K562 (cell line): ENCODE data around the gene CLCN2. TPM values are rescaled to one million over a fixed set of nuclear protein-coding genes. Genes with fewer than 3 reads are reported as not detected.

Source experiments
- ATF1 ChIP-seq, 2 experiments: fragments of 450-650 bp in 1 of 2; IDR thresholded peaks; 2 replicates each; pipeline ENCODE4 v1.6.1; 2016; ENCODE audit warnings: missing compliant biosample characterization in 1 of 2, missing genetic modification characterization in 1 of 2
- KLF16 ChIP-seq: IDR thresholded peaks from 2 replicates; pipeline ENCODE4 v1.6.1; 2016; ENCODE audit warnings: antibody characterized with exemption
- MTA3 ChIP-seq: fragments of 450-650 bp; formaldehyde crosslinking; IDR thresholded peaks from 2 replicates; pipeline ENCODE4 v1.6.1; 2017; ENCODE audit warnings: mild to moderate bottlenecking, borderline replicate concordance
- polyA plus RNA-seq, 8 experiments: library from polyadenylated mRNA; depleted of rRNA in 4 of 8; stranded (reverse) in 5 of 8; unstranded in 3 of 8; fragments of >200 nt; fragmentation: Nextera tagmentation in 2 of 8; fragmentation: Illumina TruSeq in 1 of 8; extraction: Ambion mirVana in 2 of 8; extraction: Trizol in 1 of 8; gene quantifications; 2 replicates each; pipeline versions ENCODE4 v1.2.1 to v1.2.3, GENCODE V29; 2011 to 2014; ENCODE audit warnings: inconsistent platforms in 1 of 8, missing spikeins in 1 of 8
- total RNA-seq, 7 experiments: library from RNA; depleted of rRNA in 6 of 7; stranded (reverse); fragments of >200 nt in 6 of 7; fragmentation: Illumina TruSeq in 2 of 7; extraction: Trizol in 2 of 7; gene quantifications; 2 replicates each; pipeline versions ENCODE4 v1.2.1 to v1.2.3, GENCODE V29; 2011 to 2021; ENCODE audit warnings: low replicate concordance in 1 of 7
- TF ChIP-seq, protein P1 (sequence below): sonication (generic); formaldehyde crosslinking; IDR thresholded peaks from 2 replicates; pipeline ENCODE4 v1.8.0; 2023; ENCODE audit warnings: missing genetic modification reagents, mild to moderate bottlenecking, borderline replicate concordance
- TF ChIP-seq, protein P2 (sequence below): fragments of 250-450 bp; sonication (Bioruptor Pico); IDR thresholded peaks from 2 replicates; pipeline ENCODE4 v1.5.1; 2021; ENCODE audit warnings: mild to moderate bottlenecking
- TF ChIP-seq, protein P3 (sequence below): fragments of 250-450 bp; sonication (Bioruptor Pico); IDR thresholded peaks from 2 replicates; pipeline ENCODE4 v1.5.0; 2020; ENCODE audit warnings: mild to moderate bottlenecking, borderline replicate concordance
- TF ChIP-seq, protein P4 (sequence below): fragments of 450-650 bp; IDR thresholded peaks from 2 replicates; pipeline ENCODE4 v1.6.1; 2016; ENCODE audit warnings: mild to moderate bottlenecking

CLCN2 gene
- total and polyA plus RNA-seq, 9 of the 15 experiments (the other 6 are each of a cell fraction or from before 2014, with no cell fraction given), result 0.10 to 14.0 (median 6.9) TPM

DNA sequence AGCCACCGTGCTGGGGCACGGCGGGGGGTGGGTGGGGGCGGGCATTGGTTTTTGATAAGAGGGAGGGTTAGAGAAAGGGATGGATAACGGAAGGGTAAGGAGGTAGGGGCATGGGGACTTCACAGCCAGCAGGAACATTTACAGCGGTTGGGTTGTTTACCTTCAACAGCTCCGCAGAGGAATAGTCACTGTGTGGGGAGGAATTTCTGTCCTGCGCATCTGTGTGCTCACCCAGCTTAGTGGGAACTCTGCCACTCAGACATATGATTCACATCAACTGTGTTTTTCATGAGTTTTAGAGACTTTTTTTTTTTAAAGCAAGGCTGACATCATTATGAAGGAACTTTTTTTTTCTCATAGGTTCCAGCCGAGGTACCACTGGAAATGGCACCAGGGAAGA lies 38.0 kb upstream of the CLCN2 start (continued):
- TF ChIP-seq, protein P1, sequence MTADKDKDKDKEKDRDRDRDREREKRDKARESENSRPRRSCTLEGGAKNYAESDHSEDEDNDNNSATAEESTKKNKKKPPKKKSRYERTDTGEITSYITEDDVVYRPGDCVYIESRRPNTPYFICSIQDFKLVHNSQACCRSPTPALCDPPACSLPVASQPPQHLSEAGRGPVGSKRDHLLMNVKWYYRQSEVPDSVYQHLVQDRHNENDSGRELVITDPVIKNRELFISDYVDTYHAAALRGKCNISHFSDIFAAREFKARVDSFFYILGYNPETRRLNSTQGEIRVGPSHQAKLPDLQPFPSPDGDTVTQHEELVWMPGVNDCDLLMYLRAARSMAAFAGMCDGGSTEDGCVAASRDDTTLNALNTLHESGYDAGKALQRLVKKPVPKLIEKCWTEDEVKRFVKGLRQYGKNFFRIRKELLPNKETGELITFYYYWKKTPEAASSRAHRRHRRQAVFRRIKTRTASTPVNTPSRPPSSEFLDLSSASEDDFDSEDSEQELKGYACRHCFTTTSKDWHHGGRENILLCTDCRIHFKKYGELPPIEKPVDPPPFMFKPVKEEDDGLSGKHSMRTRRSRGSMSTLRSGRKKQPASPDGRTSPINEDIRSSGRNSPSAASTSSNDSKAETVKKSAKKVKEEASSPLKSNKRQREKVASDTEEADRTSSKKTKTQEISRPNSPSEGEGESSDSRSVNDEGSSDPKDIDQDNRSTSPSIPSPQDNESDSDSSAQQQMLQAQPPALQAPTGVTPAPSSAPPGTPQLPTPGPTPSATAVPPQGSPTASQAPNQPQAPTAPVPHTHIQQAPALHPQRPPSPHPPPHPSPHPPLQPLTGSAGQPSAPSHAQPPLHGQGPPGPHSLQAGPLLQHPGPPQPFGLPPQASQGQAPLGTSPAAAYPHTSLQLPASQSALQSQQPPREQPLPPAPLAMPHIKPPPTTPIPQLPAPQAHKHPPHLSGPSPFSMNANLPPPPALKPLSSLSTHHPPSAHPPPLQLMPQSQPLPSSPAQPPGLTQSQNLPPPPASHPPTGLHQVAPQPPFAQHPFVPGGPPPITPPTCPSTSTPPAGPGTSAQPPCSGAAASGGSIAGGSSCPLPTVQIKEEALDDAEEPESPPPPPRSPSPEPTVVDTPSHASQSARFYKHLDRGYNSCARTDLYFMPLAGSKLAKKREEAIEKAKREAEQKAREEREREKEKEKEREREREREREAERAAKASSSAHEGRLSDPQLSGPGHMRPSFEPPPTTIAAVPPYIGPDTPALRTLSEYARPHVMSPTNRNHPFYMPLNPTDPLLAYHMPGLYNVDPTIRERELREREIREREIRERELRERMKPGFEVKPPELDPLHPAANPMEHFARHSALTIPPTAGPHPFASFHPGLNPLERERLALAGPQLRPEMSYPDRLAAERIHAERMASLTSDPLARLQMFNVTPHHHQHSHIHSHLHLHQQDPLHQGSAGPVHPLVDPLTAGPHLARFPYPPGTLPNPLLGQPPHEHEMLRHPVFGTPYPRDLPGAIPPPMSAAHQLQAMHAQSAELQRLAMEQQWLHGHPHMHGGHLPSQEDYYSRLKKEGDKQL (CRISPR knock-in tag), result no peak
- TF ChIP-seq, protein P2, sequence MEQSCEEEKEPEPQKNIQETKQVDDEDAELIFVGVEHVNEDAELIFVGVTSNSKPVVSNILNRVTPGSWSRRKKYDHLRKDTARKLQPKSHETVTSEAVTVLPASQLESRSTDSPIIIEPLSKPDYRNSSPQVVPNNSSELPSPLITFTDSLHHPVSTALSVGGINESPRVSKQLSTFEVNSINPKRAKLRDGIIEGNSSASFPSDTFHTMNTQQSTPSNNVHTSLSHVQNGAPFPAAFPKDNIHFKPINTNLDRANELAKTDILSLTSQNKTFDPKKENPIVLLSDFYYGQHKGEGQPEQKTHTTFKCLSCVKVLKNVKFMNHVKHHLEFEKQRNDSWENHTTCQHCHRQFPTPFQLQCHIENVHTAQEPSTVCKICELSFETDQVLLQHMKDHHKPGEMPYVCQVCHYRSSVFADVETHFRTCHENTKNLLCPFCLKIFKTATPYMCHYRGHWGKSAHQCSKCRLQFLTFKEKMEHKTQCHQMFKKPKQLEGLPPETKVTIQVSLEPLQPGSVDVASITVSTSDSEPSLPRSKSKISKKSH (CRISPR knock-in tag), result no peak
- TF ChIP-seq KLF16 (no peak), ATF1 (CRISPR knock-in tag; IDR thresholded peaks at IDR 0.05) (no peak), ATF1 (tag; IDR thresholded peaks at IDR 0.05) (no peak), MTA3 (no peak)
- TF ChIP-seq, protein P3, sequence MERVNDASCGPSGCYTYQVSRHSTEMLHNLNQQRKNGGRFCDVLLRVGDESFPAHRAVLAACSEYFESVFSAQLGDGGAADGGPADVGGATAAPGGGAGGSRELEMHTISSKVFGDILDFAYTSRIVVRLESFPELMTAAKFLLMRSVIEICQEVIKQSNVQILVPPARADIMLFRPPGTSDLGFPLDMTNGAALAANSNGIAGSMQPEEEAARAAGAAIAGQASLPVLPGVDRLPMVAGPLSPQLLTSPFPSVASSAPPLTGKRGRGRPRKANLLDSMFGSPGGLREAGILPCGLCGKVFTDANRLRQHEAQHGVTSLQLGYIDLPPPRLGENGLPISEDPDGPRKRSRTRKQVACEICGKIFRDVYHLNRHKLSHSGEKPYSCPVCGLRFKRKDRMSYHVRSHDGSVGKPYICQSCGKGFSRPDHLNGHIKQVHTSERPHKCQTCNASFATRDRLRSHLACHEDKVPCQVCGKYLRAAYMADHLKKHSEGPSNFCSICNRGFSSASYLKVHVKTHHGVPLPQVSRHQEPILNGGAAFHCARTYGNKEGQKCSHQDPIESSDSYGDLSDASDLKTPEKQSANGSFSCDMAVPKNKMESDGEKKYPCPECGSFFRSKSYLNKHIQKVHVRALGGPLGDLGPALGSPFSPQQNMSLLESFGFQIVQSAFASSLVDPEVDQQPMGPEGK (CRISPR knock-in tag), result no peak
- TF ChIP-seq, protein P4, sequence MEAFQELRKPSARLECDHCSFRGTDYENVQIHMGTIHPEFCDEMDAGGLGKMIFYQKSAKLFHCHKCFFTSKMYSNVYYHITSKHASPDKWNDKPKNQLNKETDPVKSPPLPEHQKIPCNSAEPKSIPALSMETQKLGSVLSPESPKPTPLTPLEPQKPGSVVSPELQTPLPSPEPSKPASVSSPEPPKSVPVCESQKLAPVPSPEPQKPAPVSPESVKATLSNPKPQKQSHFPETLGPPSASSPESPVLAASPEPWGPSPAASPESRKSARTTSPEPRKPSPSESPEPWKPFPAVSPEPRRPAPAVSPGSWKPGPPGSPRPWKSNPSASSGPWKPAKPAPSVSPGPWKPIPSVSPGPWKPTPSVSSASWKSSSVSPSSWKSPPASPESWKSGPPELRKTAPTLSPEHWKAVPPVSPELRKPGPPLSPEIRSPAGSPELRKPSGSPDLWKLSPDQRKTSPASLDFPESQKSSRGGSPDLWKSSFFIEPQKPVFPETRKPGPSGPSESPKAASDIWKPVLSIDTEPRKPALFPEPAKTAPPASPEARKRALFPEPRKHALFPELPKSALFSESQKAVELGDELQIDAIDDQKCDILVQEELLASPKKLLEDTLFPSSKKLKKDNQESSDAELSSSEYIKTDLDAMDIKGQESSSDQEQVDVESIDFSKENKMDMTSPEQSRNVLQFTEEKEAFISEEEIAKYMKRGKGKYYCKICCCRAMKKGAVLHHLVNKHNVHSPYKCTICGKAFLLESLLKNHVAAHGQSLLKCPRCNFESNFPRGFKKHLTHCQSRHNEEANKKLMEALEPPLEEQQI, result no peak
